SU-DHL-6 (cell line): ENCODE measurements around the gene EPB41L3.

Source experiments
- CTCF ChIP-seq: fragments of 200-600 bp; sonication (generic); IDR thresholded peaks from one replicate; pipeline ENCODE4 v1.5.1; 2017; ENCODE audit warnings: antibody characterized with exemption, mild to moderate bottlenecking, low read length, moderate library complexity; ENCODE audit not compliant: insufficient read depth, poor library complexity, severe bottlenecking
- EZH2phosphoT487 ChIP-seq: fragments of 200-600 bp; sonication (generic), shearing (Covaris generic); conservative IDR thresholded peaks from 2 replicates; pipeline ENCODE4 v1.6.1; 2018; ENCODE audit warnings: mild to moderate bottlenecking, antibody characterized with exemption, low read length, moderate library complexity, mixed read lengths

GRCh38 chr18:5506174-5506573 lies 37.6 kb downstream of the EPB41L3 start:
- TF ChIP-seq CTCF (no peak), EZH2phosphoT487 (no peak)
